GM10248 (cell line): ENCODE measurements around the gene CAMK2A.

Experiments used
- CTCF ChIA-PET: fragments of 300-600 bp; sonication (Branson Sonifier 250); formaldehyde crosslinking; extraction: SDS; loops from one replicate; lab custom pipeline; 2021; ENCODE audit warnings: antibody characterized with exemption; lab: Yijun Ruan, JAX
- POLR2A ChIA-PET: fragments of 350-650 bp; sonication (Branson Sonifier 250); formaldehyde crosslinking; extraction: SDS; loops from one replicate; lab custom pipeline; 2020; ENCODE audit warnings: antibody characterized with exemption; lab: Yijun Ruan, JAX
- DNase-seq: peaks from one replicate; pipeline ENCODE4 v3.0.0; 2012; ENCODE audit errors: extremely low spot score
- CTCF ChIP-seq: IDR thresholded peaks from 2 replicates; pipeline ENCODE4 v1.5.1; 2012; ENCODE audit warnings: mild to moderate bottlenecking, low read depth; ENCODE audit errors: extremely low read depth, missing control alignments, control extremely low read depth

Gene CAMK2A

GRCh38 chr5:150289551-150290390 lies at the start of gene CAMK2A:
CAMK2A (minus strand) TSS chr5:150289773; CDS start chr5:150289625, 148 bp downstream.
- CTCF ChIA-PET, result no interaction called here
- POLR2A ChIA-PET, result interaction anchor here (0.5 to 0.6 kb wide), 2 partner anchors 17 to 73 kb away, joined by 6 to 8 read pairs; no protein-coding TSS in a partner anchor
- DNase-seq, result no peak
- TF ChIP-seq CTCF, result no peak

GRCh38 chr5:150339165-150339564 lies 49.6 kb upstream of the CAMK2A start:
- CTCF ChIA-PET, result interaction anchor here (1.0 to 4.1 kb wide), 2 partner anchors 11 to 66 kb away, joined by 3 to 20 read pairs; no protein-coding TSS in a partner anchor

GRCh38 chr5:150338546-150338945 lies 49.0 kb upstream of the CAMK2A start:
- no peak for DNase-seq
- TF ChIP-seq CTCF, result no peak
- ChIA-PET POLR2A (no interaction called here), CTCF (interaction anchor here (1.0 to 4.1 kb wide), 2 partner anchors 12 to 66 kb away, joined by 3 to 20 read pairs; no protein-coding TSS in a partner anchor)

More at GRCh38 chr5:150339165-150339564, 49.6 kb upstream of the CAMK2A start:
- POLR2A ChIA-PET, result no interaction called here
- TF ChIP-seq CTCF, result no peak
- DNase-seq, result no peak

- POLR2A ChIA-PET, result interaction anchor here (0.5 kb wide), 1 partner anchor 673 kb away, joined by 3 read pairs; no protein-coding TSS in a partner anchor
- CTCF ChIA-PET, result interaction anchor here (1.6 to 2.4 kb wide), 2 partner anchors 10 to 15 kb away, joined by 4 to 12 read pairs; no protein-coding TSS in a partner anchor
- no peak for DNase-seq
Observed at GRCh38 chr5:150335778-150336177, 46.2 kb upstream of the CAMK2A start.

GRCh38 chr5:150333400-150333799 lies 43.8 kb upstream of the CAMK2A start:
- ChIA-PET POLR2A (no interaction called here), CTCF (interaction anchor here (1.6 kb wide), 1 partner anchor 58 kb away, joined by 3 read pairs; no protein-coding TSS in a partner anchor)
- no peak for TF ChIP-seq CTCF
- DNase-seq, result no peak

More at GRCh38 chr5:150335778-150336177, 46.2 kb upstream of the CAMK2A start:
- no peak for TF ChIP-seq CTCF
